GM23248 (cell line): ENCODE measurements around the gene ZCCHC24. TPM values are rescaled to one million over a fixed set of nuclear protein-coding genes. Genes with fewer than 3 reads are reported as not detected.

Source experiments
- DNase-seq: peaks from one replicate; pipeline ENCODE4 v3.0.0-alpha.2; 2015
- H2AFZ ChIP-seq: fragments of 200-600 bp; sonication (generic); 2 replicates; pipeline ENCODE4 v1.6.1; 2016; ENCODE audit warnings: antibody characterized with exemption
- H3F3A ChIP-seq: fragments of 200-600 bp; sonication (generic); 2 replicates; pipeline ENCODE4 v1.6.1; 2016; ENCODE audit warnings: mild to moderate bottlenecking, antibody characterized with exemption, mixed run types; ENCODE audit not compliant: insufficient read depth
- H3K27ac ChIP-seq: fragments of 200-600 bp; sonication (generic); 2 replicates; pipeline ENCODE4 v1.5.1; 2016; ENCODE audit warnings: mild to moderate bottlenecking
- H3K27me3 ChIP-seq: fragments of 200-600 bp; sonication (generic); replicated peaks from 2 replicates; pipeline ENCODE4 v1.6.1; 2016; ENCODE audit warnings: mild to moderate bottlenecking; ENCODE audit not compliant: insufficient read depth
- H3K36me3 ChIP-seq: fragments of 200-600 bp; sonication (generic); 2 replicates; pipeline ENCODE4 v1.6.1; 2016; ENCODE audit warnings: low read depth, mild to moderate bottlenecking
- H3K4me1 ChIP-seq: fragments of 200-600 bp; sonication (generic); 2 replicates; pipeline ENCODE4 v1.6.1; 2016; ENCODE audit warnings: mild to moderate bottlenecking; ENCODE audit not compliant: insufficient read depth
- H3K4me2 ChIP-seq: fragments of 200-600 bp; sonication (generic); one replicate; pipeline ENCODE4 v1.6.1; 2016; ENCODE audit warnings: mild to moderate bottlenecking; ENCODE audit not compliant: unreplicated experiment
- H3K4me3 ChIP-seq: fragments of 200-600 bp; sonication (generic); 2 replicates; pipeline ENCODE4 v1.5.1; 2016; ENCODE audit warnings: mild to moderate bottlenecking
- H3K79me2 ChIP-seq: fragments of 200-600 bp; sonication (generic); 2 replicates; pipeline ENCODE4 v1.6.1; 2016; ENCODE audit warnings: mild to moderate bottlenecking; ENCODE audit not compliant: insufficient read depth
- H3K9ac ChIP-seq: fragments of 200-600 bp; sonication (generic); 2 replicates; pipeline ENCODE4 v1.6.1; 2016; ENCODE audit warnings: mild to moderate bottlenecking
- H3K9me2 ChIP-seq: fragments of 200-600 bp; sonication (generic); 2 replicates; pipeline ENCODE4 v1.6.1; 2016; ENCODE audit warnings: mixed run types, mild to moderate bottlenecking, moderate library complexity; ENCODE audit not compliant: insufficient read depth
- H3K9me3 ChIP-seq: fragments of 200-600 bp; sonication (generic); one replicate; pipeline ENCODE4 v1.6.1; 2017; ENCODE audit warnings: low read depth
- H4K20me1 ChIP-seq: fragments of 200-600 bp; sonication (generic); 2 replicates; pipeline ENCODE4 v1.6.0; 2016; ENCODE audit not compliant: insufficient read depth
- EZH2 ChIP-seq: fragments of 200-600 bp; sonication (generic); IDR thresholded peaks from 2 replicates; pipeline ENCODE4 v1.6.1; 2018; ENCODE audit warnings: antibody characterized with exemption, mild to moderate bottlenecking; ENCODE audit not compliant: insufficient read depth, poor library complexity, severe bottlenecking
- EZH2phosphoT487 ChIP-seq: fragments of 200-600 bp; sonication (generic); IDR thresholded peaks from 2 replicates; pipeline ENCODE4 v1.6.1; 2018; ENCODE audit warnings: antibody characterized with exemption, moderate library complexity, mild to moderate bottlenecking, low read depth; ENCODE audit not compliant: insufficient read depth
- WGBS, 2 experiments: methylation state at CpG; one replicate each; pipeline ENCODE4 v1.1.6; 2015 to 2017; ENCODE audit warnings: low lambda C conversion rate in 2 of 2, low coverage in 1 of 2; ENCODE audit errors: missing lambda C conversion rate in 2 of 2; 5-methylcytosine and 5-hydroxymethylcytosine counted together
- in situ Hi-C: fragments of 300-500 bp; cut with MboI; formaldehyde crosslinking; loops from 2 replicates; pipeline ENCODE4 v1.15.0; 2020
- polyA plus RNA-seq: library from polyadenylated mRNA; unstranded; fragments of >200 nt; fragmentation: Nextera tagmentation; extraction: Ambion mirVana; gene quantifications from 2 replicates; pipeline ENCODE4 v1.2.1, GENCODE V29; 2016
- total RNA-seq: library from RNA; depleted of rRNA; stranded (reverse); fragments of >200 nt; shearing (Covaris generic); gene quantifications from 2 replicates; pipeline ENCODE4 v1.2.3, GENCODE V29; 2014

The ZCCHC24 gene
- total and polyA plus RNA-seq, 2 experiments from 2014 or later, result 29.3 to 30.3 TPM

DNA sequence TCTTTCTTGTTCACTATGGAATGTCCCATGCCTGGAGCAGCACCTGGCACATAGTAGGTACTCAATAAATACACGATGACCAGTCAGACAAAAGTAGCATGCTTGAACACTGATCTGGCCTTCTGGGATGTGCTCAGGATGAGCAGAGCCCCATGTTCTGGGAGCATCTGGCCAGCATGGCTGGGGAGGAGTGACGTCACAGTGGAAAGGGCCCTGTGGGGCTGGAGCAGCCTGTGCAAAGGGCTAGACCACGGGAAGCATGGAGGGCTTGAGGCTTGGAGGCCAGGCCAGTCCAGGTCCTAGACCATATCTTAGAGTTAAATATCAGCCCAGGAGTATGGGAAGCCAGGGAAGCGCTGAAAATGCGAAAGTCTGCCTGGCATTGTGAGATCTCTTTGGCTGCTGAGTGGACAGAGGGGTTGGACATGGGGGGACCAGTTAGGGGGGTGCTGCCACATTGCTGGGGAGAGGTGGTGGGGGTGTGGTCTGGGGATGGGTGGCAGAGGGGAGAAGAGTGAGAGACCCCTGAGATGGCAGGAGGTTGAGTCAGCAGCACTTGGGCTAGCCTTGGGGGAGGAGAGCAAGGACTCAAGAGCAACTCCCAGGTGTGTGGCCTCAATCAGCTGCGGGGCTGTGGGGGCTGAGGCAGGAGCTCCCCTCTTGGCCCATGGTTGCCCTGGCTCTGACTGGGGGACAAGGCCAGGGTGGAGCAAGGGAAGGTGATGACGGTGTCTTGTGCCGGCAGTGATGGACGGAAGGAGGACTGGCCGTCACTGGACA is 34.9 kb downstream of the ZCCHC24 start:
- H3K9me2 ChIP-seq, result no peaks in the 10 kb centered on the region
- H3K4me3 ChIP-seq, result no peak overlapping the region
- no peak overlapping the region for H3K27ac ChIP-seq
- H3K4me2 ChIP-seq, result no peak overlapping the region
- no peaks in the 10 kb centered on the region for H3K27me3 ChIP-seq
- H3K4me1 ChIP-seq, result peaks cover 28% of the 10 kb centered on the region
- peaks cover 3% of the 10 kb centered on the region; the same call in 1 of the 2 replicates for H3K36me3 ChIP-seq
- no peak for DNase-seq
- no peak overlapping the region for H3K9ac ChIP-seq
- H3F3A ChIP-seq, result no peaks in the 10 kb centered on the region
- H4K20me1 ChIP-seq, result no peaks in the 10 kb centered on the region
- peaks cover 22% of the 10 kb centered on the region for H3K79me2 ChIP-seq
- H3K9me3 ChIP-seq, result no peaks in the 10 kb centered on the region
- in situ Hi-C loops, result no loop called here
- 77 to 80% methylated on average over 10 of the region's 10 CpGs for WGBS, 2 experiments
- H2AFZ ChIP-seq, result no peak overlapping the region
- TF ChIP-seq EZH2phosphoT487 (no peak), EZH2 (no peak)

DNA sequence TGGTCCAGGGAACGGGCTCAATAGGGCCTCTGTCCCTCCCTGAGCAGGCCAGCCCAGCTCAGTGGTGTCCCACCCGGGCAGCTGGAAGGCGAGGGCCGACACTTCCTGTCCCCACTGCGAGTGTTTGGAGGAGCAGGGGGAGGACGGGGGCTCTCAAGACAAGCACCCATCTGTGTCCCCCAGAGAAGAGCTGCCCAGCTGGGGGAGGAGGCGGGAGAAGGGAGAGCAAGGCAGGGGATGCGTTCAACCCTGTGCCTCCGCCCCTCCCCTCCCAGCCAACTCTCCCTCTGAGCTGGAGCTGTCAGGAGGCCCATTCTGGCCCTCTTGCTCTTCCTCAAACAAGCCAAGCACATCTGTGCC is 35.7 kb downstream of the ZCCHC24 start:
- Histone ChIP-seq H3K36me3 (0 out of 2 replicates have a peak, but pooled peaks cover 3% of the 10 kb centered on the region), H3K4me1 (peaks cover 32% of the 10 kb centered on the region), H3K9me2 (no peaks in the 10 kb centered on the region), H4K20me1 (no peaks in the 10 kb centered on the region), H3K4me2 (no peak overlapping the region), H3K79me2 (peaks cover 30% of the 10 kb centered on the region), H3K27me3 (no peaks in the 10 kb centered on the region), H2AFZ (no peak overlapping the region), H3K27ac (no peak overlapping the region), H3F3A (peaks cover 5% of the 10 kb centered on the region; the same call in 1 of the 2 replicates), H3K9me3 (no peaks in the 10 kb centered on the region), H3K9ac (no peak overlapping the region), H3K4me3 (no peak overlapping the region)
- no peak for DNase-seq
- WGBS, 2 experiments, result 79 to 85% methylated on average over 6 to 9 of the region's 9 CpGs
- in situ Hi-C loops, result no loop called here
- no peak for TF ChIP-seq EZH2phosphoT487
- no peak for TF ChIP-seq EZH2

DNA sequence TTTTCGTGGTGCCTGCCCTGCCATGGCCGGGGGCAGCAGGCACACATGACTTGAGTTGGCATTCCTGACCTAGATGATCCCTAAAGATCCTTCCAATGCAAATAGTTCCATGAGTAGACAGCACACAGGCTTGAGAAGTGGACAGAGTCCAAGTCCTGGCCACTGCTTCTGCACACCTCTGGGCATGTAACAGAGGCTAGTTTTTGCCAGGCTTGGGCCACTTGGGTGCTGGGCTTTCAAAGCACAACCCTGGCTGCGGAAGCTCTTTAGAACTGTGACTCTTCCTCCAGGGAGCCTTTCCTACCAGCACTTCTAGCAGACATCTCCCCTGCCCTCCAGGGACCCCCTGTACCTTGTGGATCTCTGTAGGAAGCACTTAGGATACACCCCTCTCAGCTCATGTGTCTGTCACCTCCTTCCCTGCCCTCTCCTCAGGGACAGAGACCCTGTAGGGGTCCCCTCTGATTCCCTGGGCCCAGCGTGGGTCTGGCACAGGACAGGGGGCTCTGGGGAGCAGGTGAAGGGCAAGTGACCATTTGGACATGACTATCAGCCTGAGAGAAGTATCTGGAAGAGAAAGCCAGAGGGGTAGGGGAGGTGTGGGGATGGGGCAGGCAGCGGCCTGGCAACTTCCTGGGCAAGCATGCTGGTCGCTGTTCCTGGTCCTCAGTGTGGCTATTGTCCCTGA is 36.2 kb downstream of the ZCCHC24 start:
- peak overlapping the region; percentile 16 for H3K4me2 ChIP-seq
- H3K27me3 ChIP-seq, result no peaks in the 10 kb centered on the region
- no peak for DNase-seq
- H3K9ac ChIP-seq, result no peak overlapping the region
- peaks cover 35% of the 10 kb centered on the region for H3K79me2 ChIP-seq
- 0 out of 2 replicates have a peak, but pooled peaks cover 3% of the 10 kb centered on the region for H3K36me3 ChIP-seq
- no peaks in the 10 kb centered on the region for H3K9me3 ChIP-seq
- H3K4me3 ChIP-seq, result no peak overlapping the region
- in situ Hi-C loops, result no loop called here
- H3K9me2 ChIP-seq, result no peaks in the 10 kb centered on the region
- no peak overlapping the region for H3K27ac ChIP-seq
- H2AFZ ChIP-seq, result no peak overlapping the region
- peaks cover 38% of the 10 kb centered on the region for H3K4me1 ChIP-seq
- TF ChIP-seq EZH2phosphoT487 (no peak), EZH2 (no peak)
- 91 to 92% methylated on average over 5 to 6 of the region's 6 CpGs for WGBS, 2 experiments
- no peaks in the 10 kb centered on the region for H4K20me1 ChIP-seq
- peaks cover 8% of the 10 kb centered on the region; the same call in 1 of the 2 replicates for H3F3A ChIP-seq

- Histone ChIP-seq H3K4me2 (peak overlapping the region; percentile 29), H3K36me3 (0 out of 2 replicates have a peak, but pooled peaks cover 3% of the 10 kb centered on the region), H3K9me2 (no peaks in the 10 kb centered on the region), H3K4me3 (no peak overlapping the region), H3K9ac (peak overlapping the region; percentile 36; the same call in 1 of the 2 replicates), H3K27me3 (no peaks in the 10 kb centered on the region), H3F3A (peaks cover 8% of the 10 kb centered on the region; the same call in 1 of the 2 replicates), H2AFZ (no peak overlapping the region), H3K27ac (peak overlapping the region; percentile 44), H3K9me3 (no peaks in the 10 kb centered on the region), H3K4me1 (peaks cover 49% of the 10 kb centered on the region), H3K79me2 (peaks cover 44% of the 10 kb centered on the region), H4K20me1 (no peaks in the 10 kb centered on the region)
- TF ChIP-seq EZH2phosphoT487, result no peak
- no peak for TF ChIP-seq EZH2
- DNase-seq, result peak; percentile 91
- in situ Hi-C loops, result no loop called here
- WGBS, 2 experiments, result 31 to 33% methylated on average over 17 of the region's 17 CpGs
Measured at GRCh38 chr10:79407811-79408795, 37.3 kb downstream of the ZCCHC24 start.
